H9 (cell line): ENCODE measurements around the gene SPA17. TPM values are rescaled to one million over a fixed set of nuclear protein-coding genes. Genes with fewer than 3 reads are reported as not detected.

Experiments used
- DNase-seq: peaks from one replicate; pipeline ENCODE4 v3.0.0-alpha.2; 2017
- H2AFZ ChIP-seq: one replicate; pipeline ENCODE4 v1.6.1; 2013; ENCODE audit warnings: mild to moderate bottlenecking, low read length, control low read depth, moderate library complexity
- H2AK5ac ChIP-seq: 2 replicates; pipeline ENCODE4 v1.6.1; 2013; ENCODE audit warnings: low read length, control low read depth, mixed read lengths; ENCODE audit not compliant: insufficient read length
- H2BK120ac ChIP-seq: one replicate; pipeline ENCODE4 v1.6.1; 2013; ENCODE audit warnings: low read depth, mild to moderate bottlenecking, low read length, control low read depth, inconsistent platforms; ENCODE audit not compliant: poor library complexity, severe bottlenecking
- H2BK12ac ChIP-seq: 2 replicates; pipeline ENCODE4 v1.6.1; 2013; ENCODE audit warnings: low read length, control low read depth, mixed read lengths, low read depth; ENCODE audit not compliant: insufficient read length
- H2BK15ac ChIP-seq: 2 replicates; pipeline ENCODE4 v1.6.1; 2013; ENCODE audit warnings: low read depth, low read length, control low read depth
- H2BK20ac ChIP-seq: one replicate; pipeline ENCODE4 v1.6.1; 2013; ENCODE audit warnings: low read depth, mild to moderate bottlenecking, low read length, control low read depth, inconsistent platforms; ENCODE audit not compliant: poor library complexity, severe bottlenecking
- H2BK5ac ChIP-seq: 2 replicates; pipeline ENCODE4 v1.6.1; 2013; ENCODE audit warnings: low read length, control low read depth, mixed read lengths; ENCODE audit not compliant: insufficient read length
- H3K14ac ChIP-seq: 2 replicates; pipeline ENCODE4 v1.6.1; 2013; ENCODE audit warnings: low read length, control low read depth; ENCODE audit not compliant: insufficient read depth
- H3K18ac ChIP-seq: 2 replicates; pipeline ENCODE4 v1.6.1; 2013; ENCODE audit warnings: low read depth, mild to moderate bottlenecking, mixed read lengths, low read length, control low read depth; ENCODE audit not compliant: insufficient read length
- H3K23ac ChIP-seq: 2 replicates; pipeline ENCODE4 v1.6.1; 2013; ENCODE audit warnings: low read length, control low read depth, mixed read lengths, low read depth; ENCODE audit not compliant: insufficient read length
- H3K23me2 ChIP-seq: 2 replicates; pipeline ENCODE4 v1.6.1; 2013; ENCODE audit warnings: low read depth, mild to moderate bottlenecking, mixed read lengths, low read length, control low read depth; ENCODE audit not compliant: insufficient read length, poor library complexity, severe bottlenecking
- H3K27ac ChIP-seq: 2 replicates; pipeline ENCODE4 v1.5.1; 2013; ENCODE audit warnings: low read length, control low read depth, mixed read lengths, low read depth; ENCODE audit not compliant: insufficient read length
- H3K27me3 ChIP-seq: 2 replicates; pipeline ENCODE4 v1.6.1; 2013; ENCODE audit warnings: low read length, control low read depth, inconsistent platforms; ENCODE audit not compliant: insufficient read depth
- H3K4ac ChIP-seq: 2 replicates; pipeline ENCODE4 v1.6.1; 2013; ENCODE audit warnings: low read depth, mild to moderate bottlenecking, control low read depth, inconsistent platforms, low read length, moderate library complexity
- H3K4me1 ChIP-seq: 2 replicates; pipeline ENCODE4 v1.6.1; 2013; ENCODE audit warnings: low read length, control low read depth, inconsistent platforms; ENCODE audit not compliant: insufficient read depth
- H3K4me2 ChIP-seq: 2 replicates; pipeline ENCODE4 v1.6.1; 2013; ENCODE audit warnings: low read length, control low read depth, mixed read lengths; ENCODE audit not compliant: insufficient read length, insufficient read depth
- H3K56ac ChIP-seq: 2 replicates; pipeline ENCODE4 v1.6.1; 2013; ENCODE audit warnings: low read depth, mild to moderate bottlenecking, mixed read lengths, low read length, control low read depth; ENCODE audit not compliant: insufficient read length
- H3K79me1 ChIP-seq: 2 replicates; pipeline ENCODE4 v1.6.1; 2013; ENCODE audit warnings: low read depth, mild to moderate bottlenecking, moderate library complexity, low read length, control low read depth, inconsistent platforms; ENCODE audit not compliant: insufficient read depth, poor library complexity, severe bottlenecking
- H3K79me2 ChIP-seq: 2 replicates; pipeline ENCODE4 v1.6.1; 2013; ENCODE audit warnings: low read length, control low read depth, inconsistent platforms; ENCODE audit not compliant: insufficient read depth
- H3K9ac ChIP-seq: 2 replicates; pipeline ENCODE4 v1.6.1; 2013; ENCODE audit warnings: low read length, control low read depth, mixed read lengths; ENCODE audit not compliant: insufficient read length; ENCODE audit errors: extremely low read depth
- H3K9me3 ChIP-seq: one replicate; pipeline ENCODE4 v1.6.1; 2013; ENCODE audit warnings: low read depth, low read length, inconsistent platforms; ENCODE audit not compliant: control insufficient read depth
- H3T11ph ChIP-seq: one replicate; pipeline ENCODE4 v1.6.1; 2013; ENCODE audit warnings: mild to moderate bottlenecking, low read length, control low read depth, inconsistent platforms
- H4K20me1 ChIP-seq: one replicate; pipeline ENCODE4 v1.6.1; 2013; ENCODE audit not compliant: control insufficient read depth, insufficient read length, insufficient read depth
- H4K5ac ChIP-seq: 2 replicates; pipeline ENCODE4 v1.6.1; 2013; ENCODE audit warnings: low read depth, mild to moderate bottlenecking, mixed read lengths, low read length, control low read depth; ENCODE audit not compliant: insufficient read length
- H4K8ac ChIP-seq: replicated peaks from 2 replicates; pipeline ENCODE4 v1.6.1; 2013; ENCODE audit warnings: low read length, control low read depth, mixed read lengths, low read depth; ENCODE audit not compliant: insufficient read length
- H4K91ac ChIP-seq: 2 replicates; pipeline ENCODE4 v1.6.1; 2013; ENCODE audit warnings: low read depth, mild to moderate bottlenecking, moderate library complexity, mixed read lengths, low read length, control low read depth; ENCODE audit not compliant: insufficient read length
- H3K27ac Mint-ChIP-seq, 3 experiments: 2 replicates in 2 of 3; 3 replicates in 1 of 3; pipeline ENCODE4 v1.8.0; 2020 to 2021; ENCODE audit warnings: mixed read lengths in 3 of 3, mild to moderate bottlenecking in 1 of 3, moderate library complexity in 1 of 3
- H3K27me3 Mint-ChIP-seq: 2 replicates; pipeline ENCODE4 v1.8.0; 2021; ENCODE audit warnings: low read depth, mild to moderate bottlenecking, moderate library complexity, mixed read lengths
- H3K36me3 Mint-ChIP-seq, 3 experiments: 2 replicates in 2 of 3; 3 replicates in 1 of 3; pipeline ENCODE4 v1.8.0; 2020 to 2021; ENCODE audit warnings: low read depth in 3 of 3, mixed read lengths in 3 of 3; ENCODE audit not compliant: insufficient read depth in 1 of 3
- H3K4me1 Mint-ChIP-seq, 2 experiments: 2 replicates each; pipeline ENCODE4 v1.8.0; 2020; ENCODE audit warnings: mixed read lengths in 2 of 2
- H3K4me3 Mint-ChIP-seq, 2 experiments: 2 replicates in 1 of 2; 3 replicates in 1 of 2; pipeline ENCODE4 v1.8.0; 2020 to 2021; ENCODE audit warnings: mild to moderate bottlenecking in 2 of 2, mixed read lengths in 2 of 2, moderate library complexity in 1 of 2
- H3K9me3 Mint-ChIP-seq, 2 experiments: 2 replicates in 1 of 2; 3 replicates in 1 of 2; pipeline ENCODE4 v1.8.0; 2020; ENCODE audit warnings: mild to moderate bottlenecking in 2 of 2, mixed read lengths in 2 of 2, moderate library complexity in 1 of 2
- CTCF ChIP-seq: fragments of 200-600 bp; sonication (generic); conservative IDR thresholded peaks from 3 replicates; pipeline ENCODE4 v1.8.0; 2021; ENCODE audit warnings: antibody characterized with exemption, mild to moderate bottlenecking
- WGBS: extraction: QIAGEN DNeasy Blood & Tissue Kit; methylation state at CpG from one replicate; pipeline ENCODE4 v1.1.7; 2013; ENCODE audit warnings: missing lambda C conversion rate, low lambda C conversion rate, mixed read lengths; ENCODE audit not compliant: insufficient read length; ENCODE audit errors: extremely low coverage; 5-methylcytosine and 5-hydroxymethylcytosine counted together
- total RNA-seq: library from RNA; stranded (reverse); gene quantifications from 2 replicates; pipeline ENCODE4 v1.2.1, GENCODE V29; 2021

The SPA17 gene
- total RNA-seq, 1 experiment from 2014 or later, result 6.9 TPM

GRCh38 chr11:124682443-124682842 lies 8.7 kb downstream of the SPA17 start:
- H3T11ph ChIP-seq, result no peak overlapping the region
- no peaks in the 10 kb centered on the region for H3K79me1 ChIP-seq
- H2BK120ac ChIP-seq, result no peak overlapping the region
- H2BK15ac ChIP-seq, result no peak overlapping the region
- no peak overlapping the region for H3K23ac ChIP-seq
- no peaks in the 10 kb centered on the region for H3K23me2 ChIP-seq
- no peak overlapping the region for H2BK5ac ChIP-seq
- H3K14ac ChIP-seq, result no peak overlapping the region
- H3K56ac ChIP-seq, result no peak overlapping the region
- DNase-seq, result no peak
- no peak overlapping the region for H3K18ac ChIP-seq
- H2BK12ac ChIP-seq, result no peak overlapping the region
- H2AFZ ChIP-seq, result no peak overlapping the region
- peaks cover 5% of the 10 kb centered on the region for H3K9me3 ChIP-seq
- no peaks in the 10 kb centered on the region for H3K79me2 ChIP-seq
- no peak overlapping the region for H3K4me3 Mint-ChIP-seq
- no peak overlapping the region for H4K8ac ChIP-seq
- H2BK20ac ChIP-seq, result no peak overlapping the region
- peaks cover 27 to 35% of the 10 kb centered on the region in 2 experiments; a peak in 4 of 5 replicates for H3K9me3 Mint-ChIP-seq
- no peak overlapping the region for H4K91ac ChIP-seq
- no peak overlapping the region for H3K4me2 ChIP-seq
- TF ChIP-seq CTCF, result no peak
- no peak overlapping the region for H3K27ac ChIP-seq
- no peaks in the 10 kb centered on the region for H4K20me1 ChIP-seq
- WGBS, result no CpG with 5 or more reads among the region's 1 CpG
- no peak overlapping the region for H4K5ac ChIP-seq
- H3K36me3 Mint-ChIP-seq, result peaks cover 3 to 12% (median 11%) of the 10 kb centered on the region in 3 experiments
- H2AK5ac ChIP-seq, result no peak overlapping the region
- H3K9ac ChIP-seq, result no peak overlapping the region
- no peaks in the 10 kb centered on the region for H3K4me1 ChIP-seq
- no peak overlapping the region for H3K27ac Mint-ChIP-seq
- peaks cover 6% of the 10 kb centered on the region for H3K27me3 Mint-ChIP-seq
- H3K4ac ChIP-seq, result no peak overlapping the region
- no peaks in the 10 kb centered on the region for H3K27me3 ChIP-seq
- H3K4me1 Mint-ChIP-seq, result no peaks in the 10 kb centered on the region
